OCI-M2 (cell line): ENCODE results near the gene RAB3D.
A peak's percentile ranks its signal among the peaks of the same experiment; 100 is the strongest.
"Not testable (repeated sequence)": the region's sequence is repeated elsewhere in the genome, so short reads cannot be mapped to it uniquely, and the experiment has no call there.

Source experiments
- DNase-seq: peaks from one replicate; lab custom pipeline; 2025; ENCODE audit not compliant: unreplicated experiment; lab: John Stamatoyannopoulos, UW

Gene RAB3D

DNA sequence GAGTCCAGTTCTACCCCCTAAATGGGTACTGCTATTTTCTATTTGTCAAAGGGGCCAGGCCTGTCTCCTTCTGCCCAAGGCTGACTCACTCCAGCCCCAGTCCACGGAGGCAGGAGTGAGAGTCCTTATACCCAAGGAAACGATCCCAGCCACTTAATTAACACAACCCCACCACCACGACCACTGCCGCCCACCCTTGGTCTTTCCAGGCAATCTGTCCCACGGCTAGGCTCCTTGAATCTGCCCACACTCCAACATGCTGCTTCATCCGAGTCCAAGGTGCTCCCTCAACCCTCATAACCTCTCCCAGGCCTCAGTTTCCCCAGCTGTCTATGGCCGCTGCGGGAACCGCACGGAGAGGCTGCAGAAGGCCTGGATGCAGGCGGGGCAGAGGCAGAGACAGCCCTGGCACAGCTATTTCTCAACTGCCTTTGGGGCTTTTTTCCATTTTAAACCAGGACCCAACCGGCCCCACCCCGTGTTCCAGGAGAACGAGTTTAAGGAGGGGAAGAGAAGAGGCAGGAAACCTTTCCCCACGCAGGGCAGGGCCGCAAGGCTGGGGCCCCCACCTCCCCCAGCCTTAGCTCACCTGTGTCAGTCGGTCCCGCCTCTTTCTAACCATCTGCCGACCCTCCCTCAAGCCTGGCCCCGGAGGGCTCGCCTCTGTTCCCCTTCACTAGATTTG, 746 bp downstream of the RAB3D start:
- DNase-seq = no peak

DNA sequence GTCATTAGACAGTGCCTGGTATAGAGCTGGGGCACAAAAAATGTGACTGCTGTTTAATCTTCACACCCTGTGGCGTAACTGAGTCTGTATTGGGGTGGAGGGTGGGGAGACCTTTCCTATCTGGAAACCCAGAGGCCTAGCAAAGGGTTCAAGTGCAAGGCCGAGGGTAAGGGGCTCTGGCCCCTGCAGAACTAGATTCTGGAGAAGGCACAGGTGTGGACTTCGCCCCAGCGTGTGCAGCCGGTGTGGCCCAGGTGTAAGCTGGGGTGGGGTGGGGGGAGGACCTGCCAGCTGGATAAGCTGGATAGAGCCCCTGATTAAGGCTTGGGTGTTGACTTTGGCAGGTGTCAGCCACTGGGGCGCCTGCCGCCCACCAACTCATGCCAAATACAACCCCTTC, 1.3 kb downstream of the RAB3D start:
- DNase-seq = no peak

GRCh38 chr19:11337080-11337479, 2.4 kb downstream of the RAB3D start:
- DNase-seq = no peak

GRCh38 chr19:11335449-11336146, 3.9 kb downstream of the RAB3D start:
- DNase-seq = no peak

DNA sequence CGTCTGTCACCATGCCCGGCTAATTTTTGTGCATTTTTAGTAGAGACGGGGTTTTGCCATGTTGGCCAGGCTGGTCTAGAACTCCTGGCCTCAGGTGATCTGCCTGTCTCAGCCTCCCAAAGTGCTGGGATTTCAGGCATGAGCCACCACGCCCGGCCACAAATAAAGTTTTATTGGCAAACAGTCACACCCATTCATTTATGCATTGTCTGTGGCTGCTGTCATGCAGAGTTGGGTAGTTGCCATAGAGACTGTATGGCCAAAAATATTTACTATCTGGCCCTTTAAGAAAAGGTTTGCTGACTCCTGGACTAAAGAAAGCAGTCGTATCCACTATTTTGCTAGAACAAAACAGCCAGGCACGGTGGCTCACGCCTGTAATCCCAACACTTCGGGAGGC, 5.6 kb downstream of the RAB3D start:
- DNase-seq = not testable (repeated sequence)

DNA sequence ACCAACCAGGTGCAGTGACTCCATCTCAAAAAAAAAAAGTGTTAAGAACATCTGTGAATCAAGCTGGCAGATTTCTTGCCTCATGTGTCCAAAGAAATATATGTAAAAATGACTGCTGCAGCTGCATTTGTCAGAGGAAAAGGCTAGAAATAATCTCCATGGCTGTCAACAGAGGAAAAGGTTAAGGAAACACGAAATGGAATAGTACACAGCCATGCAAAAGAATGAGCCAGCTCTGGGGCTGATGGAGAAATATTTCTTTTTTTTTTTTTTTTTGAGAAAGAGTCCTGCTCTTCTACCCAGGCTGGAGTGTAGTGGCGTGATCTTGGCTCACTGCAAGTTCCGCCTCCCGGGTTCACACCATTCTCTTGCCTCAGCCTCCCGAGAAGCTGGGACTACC, 6.6 kb downstream of the RAB3D start:
- no peak for DNase-seq

- DNase-seq = no peak
These were observed 8.0 kb downstream of the RAB3D start for GRCh38 chr19:11331502-11331901.

DNA sequence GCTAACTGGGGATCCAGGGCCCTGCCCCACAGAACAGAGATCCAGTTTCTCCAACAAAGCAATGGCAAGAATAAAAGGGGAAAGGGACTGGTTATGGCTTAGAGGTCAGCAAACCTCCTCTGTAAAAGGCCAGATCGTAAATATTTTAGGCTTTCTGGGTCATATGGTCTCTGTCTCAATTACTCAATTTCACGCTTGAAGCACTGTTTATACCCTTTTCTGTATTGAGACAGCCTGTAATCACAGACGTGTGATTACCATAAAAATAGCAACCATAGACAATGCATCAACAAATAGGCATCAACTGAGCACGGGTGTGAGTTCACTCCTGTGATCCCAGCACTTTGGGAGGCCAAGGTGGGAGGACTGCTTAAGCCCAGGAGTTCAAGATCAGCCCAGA, 9.3 kb downstream of the RAB3D start:
- no peak for DNase-seq

DNA sequence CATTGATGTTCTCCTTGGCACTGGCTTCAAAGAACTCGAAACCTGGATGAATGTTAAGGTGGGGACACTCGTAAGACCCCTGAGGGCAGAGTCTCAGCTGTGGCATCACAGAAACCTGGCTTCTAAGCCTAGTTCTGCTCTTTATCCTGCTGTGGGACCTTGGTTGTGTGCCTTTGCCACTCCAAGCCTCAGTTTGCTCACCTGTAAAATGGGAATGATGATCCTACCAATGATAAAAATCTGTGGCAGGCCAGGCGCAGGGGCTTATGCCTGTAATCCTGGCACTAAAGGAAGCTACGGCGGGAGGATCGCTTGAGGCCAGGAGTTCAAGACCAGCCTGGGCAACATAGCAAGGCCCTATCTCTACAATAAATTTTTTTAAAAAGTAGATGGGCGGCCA, 13.9 kb downstream of the RAB3D start:
- no peak for DNase-seq

DNA sequence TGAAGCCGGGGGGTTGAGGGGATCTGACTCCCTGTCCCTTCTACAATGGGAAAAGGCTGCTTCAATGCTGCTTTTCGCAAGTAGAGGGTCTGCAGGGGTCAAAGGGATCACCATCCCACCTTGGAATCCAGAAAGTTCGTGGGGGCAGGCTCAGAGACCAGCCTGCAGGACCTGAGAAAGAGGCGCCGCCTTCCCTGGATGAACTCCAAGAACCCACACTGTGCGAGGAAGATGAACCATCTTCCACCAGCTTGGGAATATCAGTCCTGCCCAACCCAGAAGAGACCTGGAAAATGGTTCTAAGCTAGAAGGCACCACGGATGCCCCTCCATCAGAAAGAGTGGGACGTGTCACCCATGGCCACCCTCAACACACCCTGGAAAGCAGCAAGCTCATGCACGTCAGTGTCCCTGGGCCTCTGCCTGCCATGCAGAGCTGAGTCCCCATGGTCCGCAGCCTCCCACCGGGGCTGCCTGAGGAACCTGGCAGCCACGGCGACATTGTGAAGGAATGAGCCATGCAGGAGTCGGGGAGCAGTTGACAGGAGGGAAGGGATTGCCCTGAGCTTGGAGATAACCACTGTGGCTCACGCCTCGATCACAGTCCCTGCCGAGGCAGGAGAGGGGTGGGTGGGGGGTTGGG, 14.6 kb downstream of the RAB3D start:
- DNase-seq = no peak

DNA sequence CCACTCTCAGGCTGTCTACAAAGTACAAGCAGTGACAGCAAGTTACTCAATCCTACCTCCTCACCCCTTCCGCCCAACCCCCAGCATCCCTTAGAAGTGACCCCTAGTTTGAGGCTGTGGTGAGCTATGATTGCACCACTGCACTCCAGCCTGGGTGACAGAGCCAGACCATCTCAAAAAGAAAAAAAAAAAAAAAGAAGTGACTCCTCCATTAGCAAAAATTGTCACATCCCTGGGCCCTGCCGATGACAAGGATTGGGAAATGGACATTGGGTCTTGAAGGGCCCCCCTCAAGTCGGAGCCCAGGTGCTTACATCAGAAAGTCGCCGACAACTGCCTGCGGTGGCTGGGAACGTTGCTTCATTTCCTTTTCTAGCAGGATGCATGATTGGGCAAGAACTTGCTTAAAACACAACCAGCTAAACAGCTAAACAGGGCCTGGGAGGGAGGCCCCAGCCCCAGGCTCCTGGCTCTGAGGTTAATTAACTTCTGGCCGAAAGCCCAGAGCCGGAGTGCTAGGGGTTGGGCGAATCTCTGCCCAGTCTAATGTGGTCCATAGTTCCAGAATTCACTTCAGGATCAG, 15.3 kb downstream of the RAB3D start:
- DNase-seq = no peak

- DNase-seq = no peak
These were observed 15.8 kb downstream of the RAB3D start for GRCh38 chr19:11323601-11324078.

DNA sequence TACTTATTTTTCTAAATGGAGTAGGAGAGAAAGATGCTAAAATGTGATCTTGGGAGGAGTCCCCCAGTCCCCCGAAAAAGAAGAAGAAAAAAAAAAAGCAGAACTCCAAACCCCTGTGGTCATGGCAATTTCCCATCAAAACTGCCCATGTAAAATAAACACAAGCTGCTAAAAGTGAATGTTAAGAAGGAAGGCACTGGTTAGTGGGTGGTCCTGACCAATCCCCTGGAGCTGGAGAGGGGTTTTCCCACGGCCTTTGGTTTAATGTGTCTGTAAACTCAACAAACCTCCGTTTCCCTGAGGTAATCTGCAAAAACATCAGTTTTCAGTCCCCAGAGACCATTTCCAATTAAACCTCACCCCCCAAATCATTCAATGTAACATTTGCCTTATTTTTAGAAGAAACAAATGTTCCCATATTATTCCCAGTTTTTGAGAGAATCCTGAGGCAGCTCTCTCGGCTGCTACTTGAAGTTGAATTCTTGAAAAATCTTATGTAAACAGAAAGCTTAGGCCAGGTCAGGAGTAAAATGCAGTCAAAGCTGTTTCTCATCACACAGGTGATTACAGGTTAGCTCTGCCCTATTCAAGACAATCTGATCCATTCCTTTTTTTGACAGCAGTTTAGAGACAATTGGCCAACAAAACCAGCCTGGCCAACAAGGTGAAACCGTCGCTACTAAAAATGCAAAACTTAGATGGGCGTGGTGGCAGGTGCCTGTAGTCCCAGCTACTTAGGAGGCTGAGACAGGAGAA, 17.0 kb downstream of the RAB3D start:
- no peak for DNase-seq

DNA sequence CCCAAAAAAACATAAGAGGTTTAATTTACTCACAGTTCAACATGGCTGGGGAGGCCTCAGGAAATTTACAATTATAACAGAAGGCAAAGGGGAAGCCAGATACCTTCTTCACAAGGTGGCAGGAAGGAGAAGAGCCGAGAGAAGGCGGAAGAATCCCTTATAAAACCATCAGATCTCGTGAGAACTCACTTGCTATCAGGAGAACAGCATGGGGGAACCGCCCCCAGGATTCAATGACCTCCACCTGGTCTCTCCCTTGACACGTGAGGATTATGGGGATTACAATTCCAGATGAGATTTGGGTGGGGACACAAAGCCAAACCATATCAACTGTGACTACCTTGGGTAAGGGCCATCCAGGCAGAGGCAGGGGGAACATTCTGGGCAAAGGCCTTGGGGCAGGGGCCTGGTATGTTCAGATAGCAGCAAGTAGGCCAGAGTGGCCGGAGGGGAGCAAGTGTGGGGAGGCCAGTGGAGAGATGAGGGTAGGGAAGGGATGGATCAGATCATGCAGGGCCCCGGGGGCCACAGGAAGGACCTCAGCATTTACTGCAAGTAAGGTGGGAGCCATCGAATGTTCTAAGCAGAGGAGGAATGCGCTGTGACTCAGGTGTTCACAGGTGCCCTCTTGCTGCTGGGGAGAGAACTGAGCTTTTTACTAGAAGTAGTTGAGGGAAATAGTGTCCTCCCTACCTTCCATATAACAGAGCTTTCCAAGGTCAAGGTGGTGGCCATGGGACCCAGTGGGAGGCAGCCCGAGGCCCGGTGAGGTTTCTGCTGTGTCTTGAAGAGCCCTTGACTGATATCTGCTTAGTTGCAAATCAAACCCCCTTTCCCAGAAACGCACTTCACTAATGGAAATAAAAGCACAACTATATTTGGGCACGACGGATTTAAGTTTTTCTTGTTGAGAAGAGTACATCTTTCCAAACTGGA, 18.0 kb downstream of the RAB3D start:
- no peak for DNase-seq

- DNase-seq = peak; percentile 71
These were observed 19.0 kb downstream of the RAB3D start for GRCh38 chr19:11320278-11320995.

DNA sequence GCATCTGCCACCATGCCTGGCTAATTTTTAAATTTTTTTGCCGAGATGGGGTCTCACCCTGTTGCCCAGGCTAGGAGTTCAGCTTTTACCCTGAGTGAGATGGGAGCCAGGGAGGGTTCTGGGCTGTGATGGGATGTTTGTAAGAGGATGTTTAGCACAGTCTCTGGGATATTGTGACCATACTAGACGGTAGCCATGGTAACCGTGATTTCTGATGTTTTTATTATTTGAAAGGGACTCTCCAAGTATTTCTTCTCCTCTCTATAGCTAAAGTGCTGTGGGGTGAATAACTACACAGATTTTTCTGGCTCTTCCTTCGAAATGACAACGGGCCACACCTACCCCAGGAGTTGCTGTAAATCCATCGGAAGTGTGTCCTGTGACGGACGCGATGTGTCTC, 33.1 kb downstream of the RAB3D start:
- DNase-seq = no peak

GRCh38 chr19:11304936-11305335, 34.5 kb downstream of the RAB3D start:
- no peak for DNase-seq

DNA sequence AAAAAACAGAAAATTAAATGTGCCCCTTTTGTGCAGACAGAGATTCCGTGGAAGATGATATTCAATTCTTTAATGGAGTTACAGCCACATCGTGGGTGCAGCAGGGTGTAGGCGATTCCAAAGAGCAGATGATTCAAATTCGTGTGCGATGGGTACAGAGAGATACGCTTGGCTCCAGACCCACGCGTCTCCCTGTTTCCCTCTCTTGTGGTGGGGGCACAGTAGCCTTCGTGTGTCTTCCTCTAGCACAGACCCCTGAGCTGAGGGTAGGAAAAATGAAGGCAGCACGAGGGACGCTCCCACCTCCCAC, 38.7 kb downstream of the RAB3D start:
- no peak for DNase-seq

- no peak for DNase-seq
These were observed 39.3 kb downstream of the RAB3D start for GRCh38 chr19:11299946-11300810.
